GM12878 (cell line): Measurements from ENCODE around the gene DENND1A. TPM values are rescaled to one million over a fixed set of nuclear protein-coding genes. Genes with fewer than 3 reads are reported as not detected.

Experiments used
- BCL11A ChIP-seq: IDR thresholded peaks from 2 replicates; pipeline ENCODE4 v1.6.1; 2011; ENCODE audit warnings: low read depth, low read length
- CBX3 ChIP-seq: fragments of 200-600 bp; sonication (generic); IDR thresholded peaks from 2 replicates; pipeline ENCODE4 v1.6.1; 2016; ENCODE audit warnings: low read depth, borderline replicate concordance
- CHD1 ChIP-seq: IDR thresholded peaks from 2 replicates; pipeline ENCODE4 v1.6.1; 2012; ENCODE audit warnings: low read depth, low read length, improper control_type of control experiment
- CHD2 ChIP-seq: IDR thresholded peaks from 2 replicates; pipeline ENCODE4 v1.6.1; 2011; ENCODE audit warnings: low read depth, low read length, improper control_type of control experiment, borderline replicate concordance
- CREM ChIP-seq: IDR thresholded peaks from 2 replicates; pipeline ENCODE4 v1.6.1; 2014; ENCODE audit warnings: antibody characterized with exemption, low read depth
- EGR1 ChIP-seq, 2 experiments: IDR thresholded peaks; 1 replicate in 1 of 2; 2 replicates in 1 of 2; pipeline ENCODE4 v1.6.1; 2011 to 2012; ENCODE audit warnings: low read depth in 2 of 2, low read length in 2 of 2, borderline replicate concordance in 1 of 2, mild to moderate bottlenecking in 1 of 2, moderate library complexity in 1 of 2
- EP300 ChIP-seq, 2 experiments: fragments of 150-350 bp in 1 of 2; IDR thresholded peaks; 2 replicates each; pipeline ENCODE4 v1.6.1; 2011 to 2012; ENCODE audit warnings: low read depth in 2 of 2, low read length in 2 of 2, borderline replicate concordance in 1 of 2, improper control_type of control experiment in 1 of 2, inconsistent platforms in 1 of 2; ENCODE audit not compliant: control insufficient read depth in 1 of 2
- FOXK2 ChIP-seq: fragments of 450-650 bp; IDR thresholded peaks from 2 replicates; pipeline ENCODE4 v1.6.1; 2017; ENCODE audit warnings: mild to moderate bottlenecking, moderate library complexity
- FOXM1 ChIP-seq: IDR thresholded peaks from 2 replicates; pipeline ENCODE4 v1.6.1; 2012; ENCODE audit warnings: low read depth, mild to moderate bottlenecking, inconsistent platforms, low read length, moderate library complexity
- HCFC1 ChIP-seq: fragments of 150-350 bp; IDR thresholded peaks from 2 replicates; pipeline ENCODE4 v1.6.1; 2014; ENCODE audit warnings: low read length
- MEF2B ChIP-seq: fragments of 450-650 bp; IDR thresholded peaks from 2 replicates; pipeline ENCODE4 v1.6.1; 2018; ENCODE audit warnings: mild to moderate bottlenecking, moderate library complexity; ENCODE audit not compliant: partially characterized antibody, poor library complexity, severe bottlenecking
- NBN ChIP-seq: fragments of 450-650 bp; IDR thresholded peaks from 2 replicates; pipeline ENCODE4 v1.6.1; 2016
- NR2F1 ChIP-seq: fragments of 450-650 bp; conservative IDR thresholded peaks from 2 replicates; pipeline ENCODE4 v1.6.1; 2017; ENCODE audit warnings: mild to moderate bottlenecking
- RAD51 ChIP-seq: fragments of 450-650 bp; IDR thresholded peaks from 2 replicates; pipeline ENCODE4 v1.6.1; 2016; ENCODE audit warnings: moderate library complexity, mild to moderate bottlenecking, inconsistent platforms
- SIX5 ChIP-seq: IDR thresholded peaks from 2 replicates; pipeline ENCODE4 v1.6.1; 2011; ENCODE audit warnings: mild to moderate bottlenecking, low read depth, low read length, moderate library complexity; ENCODE audit not compliant: severe bottlenecking
- SMAD5 ChIP-seq: IDR thresholded peaks from 2 replicates; pipeline ENCODE4 v1.6.1; 2016; ENCODE audit warnings: antibody characterized with exemption, low read depth
- SMC3 ChIP-seq: IDR thresholded peaks from 2 replicates; pipeline ENCODE4 v1.6.1; 2011; ENCODE audit warnings: low read length, improper control_type of control experiment, borderline replicate concordance
- STAT1 ChIP-seq: fragments of 450-650 bp; conservative IDR thresholded peaks from 2 replicates; pipeline ENCODE4 v1.6.1; 2014; ENCODE audit warnings: antibody characterized with exemption, mild to moderate bottlenecking
- TAF1 ChIP-seq: IDR thresholded peaks from 2 replicates; pipeline ENCODE4 v1.6.1; 2011; ENCODE audit warnings: mild to moderate bottlenecking, low read depth, low read length, borderline replicate concordance
- TBL1XR1 ChIP-seq: IDR thresholded peaks from 2 replicates; pipeline ENCODE4 v1.6.1; 2012; ENCODE audit warnings: low read depth, low read length, improper control_type of control experiment
- TCF7 ChIP-seq: IDR thresholded peaks from 2 replicates; pipeline ENCODE4 v1.6.1; 2014; ENCODE audit warnings: antibody characterized with exemption, borderline replicate concordance
- ZNF217 ChIP-seq: fragments of 450-650 bp; IDR thresholded peaks from 2 replicates; pipeline ENCODE4 v1.6.1; 2017; ENCODE audit warnings: antibody characterized with exemption, mild to moderate bottlenecking
- polyA plus RNA-seq, 11 experiments: library from polyadenylated mRNA; depleted of rRNA in 4 of 11; unstranded in 6 of 11; stranded (reverse) in 5 of 11; fragments of >200 nt; fragmentation: Nextera tagmentation in 4 of 11; fragmentation: Illumina TruSeq in 1 of 11; extraction: Ambion mirVana in 4 of 11; extraction: Trizol in 1 of 11; gene quantifications; 1 replicate in 1 of 11; 2 replicates in 10 of 11; pipeline versions ENCODE4 v1.2.1 to v1.2.3, GENCODE V29; 2011 to 2016; ENCODE audit warnings: inconsistent platforms in 2 of 11, missing spikeins in 2 of 11, low read depth in 1 of 11
- total RNA-seq, 4 experiments: library from RNA; depleted of rRNA in 3 of 4; stranded (reverse); fragments of >200 nt in 3 of 4; fragmentation: Illumina TruSeq in 1 of 4; extraction: Trizol in 1 of 4; gene quantifications; 2 replicates each; pipeline versions ENCODE4 v1.2.1 to v1.2.3, GENCODE V29; 2013 to 2021
- TF ChIP-seq, protein P1 (sequence below): fragments of 450-650 bp; IDR thresholded peaks from 2 replicates; pipeline ENCODE4 v1.6.1; 2018; ENCODE audit warnings: mild to moderate bottlenecking, low read depth, moderate library complexity; ENCODE audit not compliant: partially characterized antibody
- TF ChIP-seq, protein P2 (sequence below): fragments of 450-650 bp; IDR thresholded peaks from 2 replicates; pipeline ENCODE4 v1.6.1; 2016; ENCODE audit warnings: mild to moderate bottlenecking
- TF ChIP-seq, protein P3 (sequence below): IDR thresholded peaks from 2 replicates; pipeline ENCODE4 v1.6.1; 2012; ENCODE audit warnings: low read length, inconsistent platforms

DENND1A gene
- total and polyA plus RNA-seq, 10 of the 15 experiments (the other 5 are each of a cell fraction or from before 2014, with no cell fraction given): 14.1 to 48.6 (median 35.2) TPM

DNA sequence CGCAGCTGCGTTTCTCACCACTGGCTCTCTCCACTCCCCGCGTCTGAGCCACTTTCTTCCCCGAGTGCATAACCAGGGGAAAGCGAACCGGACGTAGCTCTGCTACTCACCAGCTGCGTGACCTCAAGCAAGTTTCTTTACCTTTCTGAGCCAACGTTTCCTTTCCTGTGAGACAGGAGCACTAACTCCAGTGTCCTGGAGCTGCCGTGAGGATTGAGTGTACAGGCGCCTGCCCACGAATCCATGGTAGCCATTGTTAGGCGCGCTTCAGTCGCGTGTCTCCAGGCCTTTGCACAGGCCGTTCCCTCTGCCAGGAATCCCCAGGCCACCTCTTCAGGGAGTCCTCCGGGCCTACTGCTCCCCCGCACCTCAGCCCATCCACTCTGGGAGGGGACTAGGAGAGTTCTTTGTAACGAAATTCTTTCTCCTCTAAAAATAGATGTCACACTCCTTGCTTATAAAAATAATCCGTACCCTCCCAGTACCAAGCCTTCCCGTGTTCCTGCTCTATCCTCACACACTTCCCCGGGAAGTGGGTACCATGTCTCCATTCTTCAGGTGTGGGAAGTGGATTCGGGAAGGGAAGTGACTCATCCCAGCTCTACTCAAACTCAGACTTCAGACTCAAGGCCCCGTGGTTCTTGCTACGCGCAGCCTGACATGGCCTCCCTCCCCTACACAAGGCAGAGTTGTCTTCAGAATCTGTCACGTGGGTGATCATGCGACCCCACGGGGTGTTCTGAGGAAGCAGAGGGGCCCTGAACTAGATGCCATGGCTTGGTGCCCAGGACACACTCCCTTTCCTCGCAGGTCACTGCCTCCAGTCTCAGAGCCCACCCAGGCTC is 590.0 kb downstream of the DENND1A start (continued):
- TF ChIP-seq, protein P1, sequence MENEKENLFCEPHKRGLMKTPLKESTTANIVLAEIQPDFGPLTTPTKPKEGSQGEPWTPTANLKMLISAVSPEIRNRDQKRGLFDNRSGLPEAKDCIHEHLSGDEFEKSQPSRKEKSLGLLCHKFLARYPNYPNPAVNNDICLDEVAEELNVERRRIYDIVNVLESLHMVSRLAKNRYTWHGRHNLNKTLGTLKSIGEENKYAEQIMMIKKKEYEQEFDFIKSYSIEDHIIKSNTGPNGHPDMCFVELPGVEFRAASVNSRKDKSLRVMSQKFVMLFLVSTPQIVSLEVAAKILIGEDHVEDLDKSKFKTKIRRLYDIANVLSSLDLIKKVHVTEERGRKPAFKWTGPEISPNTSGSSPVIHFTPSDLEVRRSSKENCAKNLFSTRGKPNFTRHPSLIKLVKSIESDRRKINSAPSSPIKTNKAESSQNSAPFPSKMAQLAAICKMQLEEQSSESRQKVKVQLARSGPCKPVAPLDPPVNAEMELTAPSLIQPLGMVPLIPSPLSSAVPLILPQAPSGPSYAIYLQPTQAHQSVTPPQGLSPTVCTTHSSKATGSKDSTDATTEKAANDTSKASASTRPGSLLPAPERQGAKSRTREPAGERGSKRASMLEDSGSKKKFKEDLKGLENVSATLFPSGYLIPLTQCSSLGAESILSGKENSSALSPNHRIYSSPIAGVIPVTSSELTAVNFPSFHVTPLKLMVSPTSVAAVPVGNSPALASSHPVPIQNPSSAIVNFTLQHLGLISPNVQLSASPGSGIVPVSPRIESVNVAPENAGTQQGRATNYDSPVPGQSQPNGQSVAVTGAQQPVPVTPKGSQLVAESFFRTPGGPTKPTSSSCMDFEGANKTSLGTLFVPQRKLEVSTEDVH: no peak
- TF ChIP-seq CHD1: 0 out of 2 replicates have a peak, but pooled peaks have one; percentile 10
- no peak for TF ChIP-seq SMC3
- TF ChIP-seq SIX5: no peak
- no peak; the same call in 1 of the 2 replicates for TF ChIP-seq TBL1XR1
- peak; percentile 9; the same call in 1 of the 2 replicates for TF ChIP-seq SMAD5
- TF ChIP-seq CREM: no peak; the same call in 1 of the 2 replicates
- peak; percentile 95 for TF ChIP-seq RAD51
- no peak for TF ChIP-seq FOXK2
- TF ChIP-seq TAF1: no peak
- no peak for TF ChIP-seq CHD2
- no peak; the same call in 1 of the 2 replicates for TF ChIP-seq BCL11A
- peak; percentile 54 for TF ChIP-seq MEF2B
- no peak for TF ChIP-seq CBX3
- no peak for TF ChIP-seq EP300 (IDR thresholded peaks at IDR 0.05; ENCODE audit: borderline replicate concordance in 1 of 2, control insufficient read depth in 1 of 2, low read depth in 2 of 2, low read length in 2 of 2)
- TF ChIP-seq STAT1: no peak
- TF ChIP-seq, protein P2, sequence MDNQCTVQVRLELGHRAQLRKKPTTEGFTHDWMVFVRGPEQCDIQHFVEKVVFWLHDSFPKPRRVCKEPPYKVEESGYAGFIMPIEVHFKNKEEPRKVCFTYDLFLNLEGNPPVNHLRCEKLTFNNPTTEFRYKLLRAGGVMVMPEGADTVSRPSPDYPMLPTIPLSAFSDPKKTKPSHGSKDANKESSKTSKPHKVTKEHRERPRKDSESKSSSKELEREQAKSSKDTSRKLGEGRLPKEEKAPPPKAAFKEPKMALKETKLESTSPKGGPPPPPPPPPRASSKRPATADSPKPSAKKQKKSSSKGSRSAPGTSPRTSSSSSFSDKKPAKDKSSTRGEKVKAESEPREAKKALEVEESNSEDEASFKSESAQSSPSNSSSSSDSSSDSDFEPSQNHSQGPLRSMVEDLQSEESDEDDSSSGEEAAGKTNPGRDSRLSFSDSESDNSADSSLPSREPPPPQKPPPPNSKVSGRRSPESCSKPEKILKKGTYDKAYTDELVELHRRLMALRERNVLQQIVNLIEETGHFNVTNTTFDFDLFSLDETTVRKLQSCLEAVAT: no peak
- no peak for TF ChIP-seq NBN
- TF ChIP-seq EGR1 (IDR thresholded peaks at IDR 0.05; ENCODE audit: borderline replicate concordance in 1 of 2, low read depth in 2 of 2, low read length in 2 of 2): 0 out of 3 replicates have a peak, but pooled peaks of 1 of the 2 experiments have one; percentile 18
- no peak for TF ChIP-seq NR2F1
- TF ChIP-seq HCFC1: no peak
- TF ChIP-seq, protein P3, sequence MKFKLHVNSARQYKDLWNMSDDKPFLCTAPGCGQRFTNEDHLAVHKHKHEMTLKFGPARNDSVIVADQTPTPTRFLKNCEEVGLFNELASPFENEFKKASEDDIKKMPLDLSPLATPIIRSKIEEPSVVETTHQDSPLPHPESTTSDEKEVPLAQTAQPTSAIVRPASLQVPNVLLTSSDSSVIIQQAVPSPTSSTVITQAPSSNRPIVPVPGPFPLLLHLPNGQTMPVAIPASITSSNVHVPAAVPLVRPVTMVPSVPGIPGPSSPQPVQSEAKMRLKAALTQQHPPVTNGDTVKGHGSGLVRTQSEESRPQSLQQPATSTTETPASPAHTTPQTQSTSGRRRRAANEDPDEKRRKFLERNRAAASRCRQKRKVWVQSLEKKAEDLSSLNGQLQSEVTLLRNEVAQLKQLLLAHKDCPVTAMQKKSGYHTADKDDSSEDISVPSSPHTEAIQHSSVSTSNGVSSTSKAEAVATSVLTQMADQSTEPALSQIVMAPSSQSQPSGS: no peak
- TF ChIP-seq TCF7: no peak
- TF ChIP-seq ZNF217: no peak
- TF ChIP-seq FOXM1: no peak
